NB4 (cell line): ENCODE results near the gene FMNL2.

ENCODE experiments used
- DNase-seq: peaks from one replicate; pipeline ENCODE4 v3.0.0; 2010; ENCODE audit warnings: low read depth
- H3K4me3 ChIP-seq: one replicate; pipeline ENCODE4 v1.5.1; 2011; ENCODE audit warnings: mild to moderate bottlenecking, low read depth, low read length, moderate library complexity
- CTCF ChIP-seq: IDR thresholded peaks from one replicate; pipeline ENCODE4 v1.5.1; 2012; ENCODE audit warnings: low read depth, low read length
- MAX ChIP-seq: IDR thresholded peaks from 2 replicates; pipeline ENCODE4 v1.6.1; 2011; ENCODE audit warnings: low read depth, low read length
- MYC ChIP-seq: IDR thresholded peaks from 2 replicates; pipeline ENCODE4 v1.6.1; 2011; ENCODE audit warnings: low read depth, low read length
- POLR2A ChIP-seq: IDR thresholded peaks from 2 replicates; pipeline ENCODE4 v1.6.1; 2011; ENCODE audit warnings: mild to moderate bottlenecking; ENCODE audit not compliant: insufficient read length; ENCODE audit errors: extremely low read depth

Gene FMNL2

DNA sequence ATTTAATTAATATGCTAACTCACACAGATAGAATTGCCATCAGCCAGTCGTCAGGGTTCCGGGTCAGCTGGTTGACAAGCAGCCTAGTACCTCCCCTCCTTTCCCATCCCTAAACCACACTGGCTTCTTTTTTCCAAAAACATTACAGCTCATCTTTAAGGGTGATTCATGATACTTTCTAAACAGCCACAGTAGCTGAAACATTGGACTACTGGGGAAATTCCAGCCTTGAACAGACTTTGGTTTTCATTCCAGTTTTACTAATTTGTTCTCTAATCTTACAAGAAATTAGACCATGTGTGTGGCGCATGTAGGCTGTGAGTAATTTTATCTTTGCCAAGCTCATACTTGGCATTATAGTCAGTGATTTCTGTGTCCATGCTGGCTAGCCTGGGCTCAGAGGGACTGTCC, 110.8 kb downstream of the FMNL2 start:
- TF ChIP-seq MAX, result no peak
- no peak for TF ChIP-seq POLR2A
- TF ChIP-seq CTCF, result no peak
- no peak for TF ChIP-seq MYC
- H3K4me3 ChIP-seq, result no peak overlapping the region
- DNase-seq, result no peak

DNA sequence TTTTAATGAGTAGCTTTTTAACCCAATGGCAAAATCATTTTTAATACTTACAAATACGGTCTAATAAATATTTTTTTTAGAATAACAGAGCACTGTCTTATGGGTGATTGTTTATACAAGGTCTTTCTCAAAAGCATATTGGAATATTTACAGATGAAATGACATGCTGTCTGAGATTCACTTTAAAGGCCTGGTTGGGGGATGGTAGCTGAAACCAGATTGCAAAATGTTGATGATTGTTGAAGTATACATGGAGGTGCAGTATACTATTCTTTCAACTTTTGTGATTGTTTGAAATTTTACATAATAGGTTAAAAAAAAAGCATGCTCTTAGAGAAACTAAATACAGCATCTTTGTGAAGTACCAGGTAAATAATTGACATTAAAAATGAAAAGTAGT, 111.2 kb downstream of the FMNL2 start:
- no peak overlapping the region for H3K4me3 ChIP-seq
- DNase-seq, result no peak

GRCh38 chr2:152447897-152448296, 112.9 kb downstream of the FMNL2 start:
- TF ChIP-seq MYC (no peak), CTCF (no peak), MAX (no peak), POLR2A (no peak)
- H3K4me3 ChIP-seq, result no peak overlapping the region
- DNase-seq, result no peak

More for the DNA sequence above, 111.2 kb downstream of the FMNL2 start:
- no peak for TF ChIP-seq POLR2A
- no peak for TF ChIP-seq MYC
- TF ChIP-seq CTCF, result no peak
- no peak for TF ChIP-seq MAX

DNA sequence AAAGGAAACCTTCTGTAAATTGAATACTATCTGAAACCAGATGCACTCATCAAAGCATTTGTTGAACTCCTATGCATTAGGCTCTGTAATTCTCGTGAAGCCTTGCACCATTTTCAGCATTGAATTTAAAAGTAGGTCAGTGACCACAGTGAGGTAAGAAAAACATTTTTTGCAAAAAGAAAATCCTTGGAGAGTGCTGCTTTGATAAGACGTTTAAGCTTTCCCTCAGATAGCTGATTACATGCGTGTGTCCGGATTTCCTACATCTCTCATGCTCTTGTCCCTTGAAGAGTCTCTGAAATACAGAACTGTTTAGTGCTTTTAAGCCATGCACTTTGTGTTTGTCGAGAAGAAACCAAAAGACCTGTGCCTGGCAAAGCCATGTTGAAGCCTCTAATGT, 113.6 kb downstream of the FMNL2 start:
- DNase-seq, result no peak
- H3K4me3 ChIP-seq, result no peak overlapping the region
- TF ChIP-seq MYC (no peak), MAX (no peak), POLR2A (no peak), CTCF (no peak)

GRCh38 chr2:152449578-152449977, 114.6 kb downstream of the FMNL2 start:
- no peak for TF ChIP-seq CTCF
- TF ChIP-seq POLR2A, result no peak
- no peak for TF ChIP-seq MYC
- TF ChIP-seq MAX, result no peak
- no peak overlapping the region for H3K4me3 ChIP-seq
- no peak for DNase-seq

DNA sequence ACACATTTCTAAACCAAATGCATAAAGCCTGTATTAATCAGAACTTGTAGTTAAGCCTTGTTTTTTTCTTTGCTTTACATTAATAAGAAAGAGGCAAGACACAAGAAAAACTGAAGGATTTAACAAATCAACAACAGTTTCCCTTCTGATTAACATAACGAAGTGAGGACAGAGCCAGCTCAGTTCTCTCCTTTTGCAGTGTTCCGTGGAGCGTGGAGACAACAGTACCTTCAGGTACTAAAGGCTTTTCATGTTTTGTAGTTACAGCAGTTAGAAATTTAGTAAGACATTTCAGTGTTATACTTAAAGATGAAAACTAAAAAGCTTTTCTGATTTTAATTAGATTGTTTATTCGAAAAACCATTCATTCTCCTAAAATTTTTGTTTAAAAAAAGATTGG, 115.2 kb downstream of the FMNL2 start:
- no peak for DNase-seq
- H3K4me3 ChIP-seq, result no peak overlapping the region
- TF ChIP-seq MAX (no peak), MYC (no peak), CTCF (no peak), POLR2A (no peak)
